H9 (cell line): Measurements from ENCODE around the gene CALN1. TPM values are rescaled to one million over a fixed set of nuclear protein-coding genes. Genes with fewer than 3 reads are reported as not detected.

Source experiments
- DNase-seq: peaks from one replicate; pipeline ENCODE4 v3.0.0-alpha.2; 2017
- H2AFZ ChIP-seq: one replicate; pipeline ENCODE4 v1.6.1; 2013; ENCODE audit warnings: mild to moderate bottlenecking, low read length, control low read depth, moderate library complexity
- H2AK5ac ChIP-seq: 2 replicates; pipeline ENCODE4 v1.6.1; 2013; ENCODE audit warnings: low read length, control low read depth, mixed read lengths; ENCODE audit not compliant: insufficient read length
- H2BK120ac ChIP-seq: one replicate; pipeline ENCODE4 v1.6.1; 2013; ENCODE audit warnings: low read depth, mild to moderate bottlenecking, low read length, control low read depth, inconsistent platforms; ENCODE audit not compliant: poor library complexity, severe bottlenecking
- H2BK12ac ChIP-seq: 2 replicates; pipeline ENCODE4 v1.6.1; 2013; ENCODE audit warnings: low read length, control low read depth, mixed read lengths, low read depth; ENCODE audit not compliant: insufficient read length
- H2BK15ac ChIP-seq: 2 replicates; pipeline ENCODE4 v1.6.1; 2013; ENCODE audit warnings: low read depth, low read length, control low read depth
- H2BK20ac ChIP-seq: one replicate; pipeline ENCODE4 v1.6.1; 2013; ENCODE audit warnings: low read depth, mild to moderate bottlenecking, low read length, control low read depth, inconsistent platforms; ENCODE audit not compliant: poor library complexity, severe bottlenecking
- H2BK5ac ChIP-seq: 2 replicates; pipeline ENCODE4 v1.6.1; 2013; ENCODE audit warnings: low read length, control low read depth, mixed read lengths; ENCODE audit not compliant: insufficient read length
- H3K14ac ChIP-seq: 2 replicates; pipeline ENCODE4 v1.6.1; 2013; ENCODE audit warnings: low read length, control low read depth; ENCODE audit not compliant: insufficient read depth
- H3K18ac ChIP-seq: 2 replicates; pipeline ENCODE4 v1.6.1; 2013; ENCODE audit warnings: low read depth, mild to moderate bottlenecking, mixed read lengths, low read length, control low read depth; ENCODE audit not compliant: insufficient read length
- H3K23ac ChIP-seq: 2 replicates; pipeline ENCODE4 v1.6.1; 2013; ENCODE audit warnings: low read length, control low read depth, mixed read lengths, low read depth; ENCODE audit not compliant: insufficient read length
- H3K23me2 ChIP-seq: 2 replicates; pipeline ENCODE4 v1.6.1; 2013; ENCODE audit warnings: low read depth, mild to moderate bottlenecking, mixed read lengths, low read length, control low read depth; ENCODE audit not compliant: insufficient read length, poor library complexity, severe bottlenecking
- H3K27ac ChIP-seq: 2 replicates; pipeline ENCODE4 v1.5.1; 2013; ENCODE audit warnings: low read length, control low read depth, mixed read lengths, low read depth; ENCODE audit not compliant: insufficient read length
- H3K27me3 ChIP-seq: 2 replicates; pipeline ENCODE4 v1.6.1; 2013; ENCODE audit warnings: low read length, control low read depth, inconsistent platforms; ENCODE audit not compliant: insufficient read depth
- H3K4ac ChIP-seq: 2 replicates; pipeline ENCODE4 v1.6.1; 2013; ENCODE audit warnings: low read depth, mild to moderate bottlenecking, control low read depth, inconsistent platforms, low read length, moderate library complexity
- H3K4me1 ChIP-seq: 2 replicates; pipeline ENCODE4 v1.6.1; 2013; ENCODE audit warnings: low read length, control low read depth, inconsistent platforms; ENCODE audit not compliant: insufficient read depth
- H3K4me2 ChIP-seq: 2 replicates; pipeline ENCODE4 v1.6.1; 2013; ENCODE audit warnings: low read length, control low read depth, mixed read lengths; ENCODE audit not compliant: insufficient read length, insufficient read depth
- H3K56ac ChIP-seq: 2 replicates; pipeline ENCODE4 v1.6.1; 2013; ENCODE audit warnings: low read depth, mild to moderate bottlenecking, mixed read lengths, low read length, control low read depth; ENCODE audit not compliant: insufficient read length
- H3K79me1 ChIP-seq: 2 replicates; pipeline ENCODE4 v1.6.1; 2013; ENCODE audit warnings: low read depth, mild to moderate bottlenecking, moderate library complexity, low read length, control low read depth, inconsistent platforms; ENCODE audit not compliant: insufficient read depth, poor library complexity, severe bottlenecking
- H3K79me2 ChIP-seq: 2 replicates; pipeline ENCODE4 v1.6.1; 2013; ENCODE audit warnings: low read length, control low read depth, inconsistent platforms; ENCODE audit not compliant: insufficient read depth
- H3K9ac ChIP-seq: 2 replicates; pipeline ENCODE4 v1.6.1; 2013; ENCODE audit warnings: low read length, control low read depth, mixed read lengths; ENCODE audit not compliant: insufficient read length; ENCODE audit errors: extremely low read depth
- H3K9me3 ChIP-seq: one replicate; pipeline ENCODE4 v1.6.1; 2013; ENCODE audit warnings: low read depth, low read length, inconsistent platforms; ENCODE audit not compliant: control insufficient read depth
- H3T11ph ChIP-seq: one replicate; pipeline ENCODE4 v1.6.1; 2013; ENCODE audit warnings: mild to moderate bottlenecking, low read length, control low read depth, inconsistent platforms
- H4K20me1 ChIP-seq: one replicate; pipeline ENCODE4 v1.6.1; 2013; ENCODE audit not compliant: control insufficient read depth, insufficient read length, insufficient read depth
- H4K5ac ChIP-seq: 2 replicates; pipeline ENCODE4 v1.6.1; 2013; ENCODE audit warnings: low read depth, mild to moderate bottlenecking, mixed read lengths, low read length, control low read depth; ENCODE audit not compliant: insufficient read length
- H4K8ac ChIP-seq: replicated peaks from 2 replicates; pipeline ENCODE4 v1.6.1; 2013; ENCODE audit warnings: low read length, control low read depth, mixed read lengths, low read depth; ENCODE audit not compliant: insufficient read length
- H4K91ac ChIP-seq: 2 replicates; pipeline ENCODE4 v1.6.1; 2013; ENCODE audit warnings: low read depth, mild to moderate bottlenecking, moderate library complexity, mixed read lengths, low read length, control low read depth; ENCODE audit not compliant: insufficient read length
- H3K27ac Mint-ChIP-seq, 3 experiments: 2 replicates in 2 of 3; 3 replicates in 1 of 3; pipeline ENCODE4 v1.8.0; 2020 to 2021; ENCODE audit warnings: mixed read lengths in 3 of 3, mild to moderate bottlenecking in 1 of 3, moderate library complexity in 1 of 3
- H3K27me3 Mint-ChIP-seq: 2 replicates; pipeline ENCODE4 v1.8.0; 2021; ENCODE audit warnings: low read depth, mild to moderate bottlenecking, moderate library complexity, mixed read lengths
- H3K36me3 Mint-ChIP-seq, 3 experiments: 2 replicates in 2 of 3; 3 replicates in 1 of 3; pipeline ENCODE4 v1.8.0; 2020 to 2021; ENCODE audit warnings: low read depth in 3 of 3, mixed read lengths in 3 of 3; ENCODE audit not compliant: insufficient read depth in 1 of 3
- H3K4me1 Mint-ChIP-seq, 2 experiments: 2 replicates each; pipeline ENCODE4 v1.8.0; 2020; ENCODE audit warnings: mixed read lengths in 2 of 2
- H3K4me3 Mint-ChIP-seq, 2 experiments: 2 replicates in 1 of 2; 3 replicates in 1 of 2; pipeline ENCODE4 v1.8.0; 2020 to 2021; ENCODE audit warnings: mild to moderate bottlenecking in 2 of 2, mixed read lengths in 2 of 2, moderate library complexity in 1 of 2
- H3K9me3 Mint-ChIP-seq, 2 experiments: 2 replicates in 1 of 2; 3 replicates in 1 of 2; pipeline ENCODE4 v1.8.0; 2020; ENCODE audit warnings: mild to moderate bottlenecking in 2 of 2, mixed read lengths in 2 of 2, moderate library complexity in 1 of 2
- WGBS: extraction: QIAGEN DNeasy Blood & Tissue Kit; methylation state at CpG from one replicate; pipeline ENCODE4 v1.1.7; 2013; ENCODE audit warnings: missing lambda C conversion rate, low lambda C conversion rate, mixed read lengths; ENCODE audit not compliant: insufficient read length; ENCODE audit errors: extremely low coverage; 5-methylcytosine and 5-hydroxymethylcytosine counted together
- total RNA-seq: library from RNA; stranded (reverse); gene quantifications from 2 replicates; pipeline ENCODE4 v1.2.1, GENCODE V29; 2021
- TF ChIP-seq, protein P1 (sequence below): fragments of 200-600 bp; sonication (generic); conservative IDR thresholded peaks from 3 replicates; pipeline ENCODE4 v1.8.0; 2021; ENCODE audit warnings: antibody characterized with exemption, mild to moderate bottlenecking

CALN1 gene
- total RNA-seq, 1 experiment from 2014 or later, result 2.8 TPM

DNA sequence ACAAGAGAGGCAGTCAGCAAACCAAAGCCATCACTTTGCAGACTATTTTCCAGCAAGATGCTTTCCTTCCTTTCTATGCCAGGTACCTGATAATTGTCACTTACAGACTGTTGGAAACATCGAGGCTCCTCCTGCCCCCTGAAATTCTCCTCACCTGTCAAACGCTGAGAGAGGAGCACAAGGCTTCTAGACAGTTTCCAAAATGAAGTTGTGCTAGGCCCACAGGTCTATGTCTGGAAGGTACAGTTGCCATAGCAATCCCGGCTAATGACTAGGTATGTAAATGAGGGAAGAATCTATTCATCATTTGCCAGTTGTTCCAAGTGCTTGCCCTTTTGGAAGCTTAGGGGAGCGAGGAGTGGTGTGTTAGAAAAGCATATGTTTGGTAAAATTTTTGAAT is 334.4 kb downstream of the CALN1 start:
- no peak overlapping the region for H3K4me2 ChIP-seq
- Mint-ChIP-seq H3K9me3 (peaks cover 0 to 6% of the 10 kb centered on the region in 2 experiments; a peak in 3 of 5 replicates), H3K36me3 (peaks cover 0 to 4% (median 4%) of the 10 kb centered on the region in 3 experiments; a peak in 4 of 7 replicates), H3K4me1 (peaks cover 0 to 3% of the 10 kb centered on the region in 2 experiments; a peak in 1 of 4 replicates), H3K27ac (no peak overlapping the region), H3K27me3 (no peaks in the 10 kb centered on the region; the same call in 1 of the 2 replicates), H3K4me3 (no peak overlapping the region)
- no peaks in the 10 kb centered on the region; the same call in 1 of the 2 replicates for H3K4me1 ChIP-seq
- H3T11ph ChIP-seq, result no peak overlapping the region
- H4K5ac ChIP-seq, result no peak overlapping the region
- no peak overlapping the region for H3K14ac ChIP-seq
- H2AK5ac ChIP-seq, result no peak overlapping the region
- H2BK12ac ChIP-seq, result no peak overlapping the region
- H3K9ac ChIP-seq, result no peak overlapping the region
- H2BK20ac ChIP-seq, result no peak overlapping the region
- no peak overlapping the region for H3K18ac ChIP-seq
- no peaks in the 10 kb centered on the region for H3K23me2 ChIP-seq
- no peaks in the 10 kb centered on the region for H4K20me1 ChIP-seq
- no CpG with 5 or more reads among the region's 4 CpGs for WGBS
- no peaks in the 10 kb centered on the region for H3K79me1 ChIP-seq
- H3K56ac ChIP-seq, result no peak overlapping the region
- no peaks in the 10 kb centered on the region for H3K79me2 ChIP-seq
- H2BK5ac ChIP-seq, result no peak overlapping the region
- no peak overlapping the region for H3K23ac ChIP-seq
- H2AFZ ChIP-seq, result no peak overlapping the region
- H3K27me3 ChIP-seq, result no peaks in the 10 kb centered on the region
- no peak overlapping the region for H2BK15ac ChIP-seq
- H3K27ac ChIP-seq, result no peak overlapping the region
- no peak overlapping the region for H4K91ac ChIP-seq
- H3K4ac ChIP-seq, result no peak overlapping the region
- H3K9me3 ChIP-seq, result no peaks in the 10 kb centered on the region
- no peak for DNase-seq
- TF ChIP-seq, protein P1, sequence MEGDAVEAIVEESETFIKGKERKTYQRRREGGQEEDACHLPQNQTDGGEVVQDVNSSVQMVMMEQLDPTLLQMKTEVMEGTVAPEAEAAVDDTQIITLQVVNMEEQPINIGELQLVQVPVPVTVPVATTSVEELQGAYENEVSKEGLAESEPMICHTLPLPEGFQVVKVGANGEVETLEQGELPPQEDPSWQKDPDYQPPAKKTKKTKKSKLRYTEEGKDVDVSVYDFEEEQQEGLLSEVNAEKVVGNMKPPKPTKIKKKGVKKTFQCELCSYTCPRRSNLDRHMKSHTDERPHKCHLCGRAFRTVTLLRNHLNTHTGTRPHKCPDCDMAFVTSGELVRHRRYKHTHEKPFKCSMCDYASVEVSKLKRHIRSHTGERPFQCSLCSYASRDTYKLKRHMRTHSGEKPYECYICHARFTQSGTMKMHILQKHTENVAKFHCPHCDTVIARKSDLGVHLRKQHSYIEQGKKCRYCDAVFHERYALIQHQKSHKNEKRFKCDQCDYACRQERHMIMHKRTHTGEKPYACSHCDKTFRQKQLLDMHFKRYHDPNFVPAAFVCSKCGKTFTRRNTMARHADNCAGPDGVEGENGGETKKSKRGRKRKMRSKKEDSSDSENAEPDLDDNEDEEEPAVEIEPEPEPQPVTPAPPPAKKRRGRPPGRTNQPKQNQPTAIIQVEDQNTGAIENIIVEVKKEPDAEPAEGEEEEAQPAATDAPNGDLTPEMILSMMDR, result no peak
- no peak overlapping the region for H4K8ac ChIP-seq
- no peak overlapping the region for H2BK120ac ChIP-seq
